Brain microvascular endothelial cell (primary cell): ENCODE results near the gene PRRT4.

Source experiments
- DNase-seq: peaks from one replicate; pipeline ENCODE4 v3.0.0-alpha.2; 2020
- H3K27ac ChIP-seq: fragments of 250-450 bp; sonication (Bioruptor Pico); 2 replicates; pipeline ENCODE4 v1.5.1; 2020; ENCODE audit warnings: mild to moderate bottlenecking, moderate library complexity
- H3K27me3 ChIP-seq: fragments of 250-450 bp; sonication (Bioruptor Pico); replicated peaks from 2 replicates; pipeline ENCODE4 v1.5.1; 2020; ENCODE audit warnings: mild to moderate bottlenecking
- H3K36me3 ChIP-seq: fragments of 250-450 bp; sonication (Bioruptor Pico); replicated peaks from 2 replicates; pipeline ENCODE4 v1.5.1; 2020; ENCODE audit warnings: mild to moderate bottlenecking
- H3K4me3 ChIP-seq: 2 replicates; pipeline ENCODE4 v1.5.1; 2011; ENCODE audit warnings: low read depth, mild to moderate bottlenecking, control low read depth, low read length, moderate library complexity
- in situ Hi-C: cut with HindIII; loops from 2 replicates; pipeline ENCODE4 v1.10.0; 2017; ENCODE audit warnings: low sequenced_read_pairs, low pct_ligation_motif_present
- TF ChIP-seq, protein P1 (sequence below): IDR thresholded peaks from 2 replicates; pipeline ENCODE4 v1.5.1; 2011; ENCODE audit warnings: low read depth, mild to moderate bottlenecking, moderate library complexity, low read length, control low read depth, inconsistent platforms; ENCODE audit errors: missing control alignments

PRRT4 gene

DNA sequence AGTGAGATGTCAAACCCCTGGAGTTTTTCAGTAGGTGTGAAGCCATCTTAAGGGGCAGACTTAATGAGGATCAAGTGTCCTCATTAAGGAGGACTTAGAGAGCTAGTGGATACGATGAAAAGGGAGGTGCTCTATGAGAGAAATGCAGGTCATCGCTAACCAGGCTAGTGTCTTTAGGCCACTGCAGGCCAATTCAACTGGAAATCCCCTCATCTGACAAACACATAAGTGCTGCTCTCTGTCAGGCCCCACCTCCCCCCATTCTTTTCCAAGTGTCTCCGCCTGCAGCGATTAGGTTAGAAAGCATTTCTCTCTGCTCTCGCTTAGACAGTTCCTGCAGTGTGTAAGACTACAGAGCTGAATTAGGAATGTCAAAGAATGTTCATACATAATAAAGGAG is 51.5 kb downstream of the PRRT4 start:
- peaks cover 66% of the 10 kb centered on the region for H3K36me3 ChIP-seq
- no peak for DNase-seq
- no peak overlapping the region for H3K4me3 ChIP-seq
- H3K27me3 ChIP-seq: no peaks in the 10 kb centered on the region
- TF ChIP-seq, protein P1, sequence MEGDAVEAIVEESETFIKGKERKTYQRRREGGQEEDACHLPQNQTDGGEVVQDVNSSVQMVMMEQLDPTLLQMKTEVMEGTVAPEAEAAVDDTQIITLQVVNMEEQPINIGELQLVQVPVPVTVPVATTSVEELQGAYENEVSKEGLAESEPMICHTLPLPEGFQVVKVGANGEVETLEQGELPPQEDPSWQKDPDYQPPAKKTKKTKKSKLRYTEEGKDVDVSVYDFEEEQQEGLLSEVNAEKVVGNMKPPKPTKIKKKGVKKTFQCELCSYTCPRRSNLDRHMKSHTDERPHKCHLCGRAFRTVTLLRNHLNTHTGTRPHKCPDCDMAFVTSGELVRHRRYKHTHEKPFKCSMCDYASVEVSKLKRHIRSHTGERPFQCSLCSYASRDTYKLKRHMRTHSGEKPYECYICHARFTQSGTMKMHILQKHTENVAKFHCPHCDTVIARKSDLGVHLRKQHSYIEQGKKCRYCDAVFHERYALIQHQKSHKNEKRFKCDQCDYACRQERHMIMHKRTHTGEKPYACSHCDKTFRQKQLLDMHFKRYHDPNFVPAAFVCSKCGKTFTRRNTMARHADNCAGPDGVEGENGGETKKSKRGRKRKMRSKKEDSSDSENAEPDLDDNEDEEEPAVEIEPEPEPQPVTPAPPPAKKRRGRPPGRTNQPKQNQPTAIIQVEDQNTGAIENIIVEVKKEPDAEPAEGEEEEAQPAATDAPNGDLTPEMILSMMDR: no peak
- in situ Hi-C loops: no loop called here
- H3K27ac ChIP-seq: no peak overlapping the region

- peaks cover 62% of the 10 kb centered on the region for H3K36me3 ChIP-seq
- H3K27ac ChIP-seq: no peak overlapping the region
- TF ChIP-seq, protein P1: no peak
- in situ Hi-C loops: no loop called here
- no peak overlapping the region for H3K4me3 ChIP-seq
- H3K27me3 ChIP-seq: no peaks in the 10 kb centered on the region
- DNase-seq: no peak
Measured at GRCh38 chr7:128309124-128309523, 52.4 kb downstream of the PRRT4 start.

GRCh38 chr7:128307061-128307460 is 54.4 kb downstream of the PRRT4 start:
- DNase-seq: no peak
- TF ChIP-seq, protein P1: no peak
- peaks cover 51% of the 10 kb centered on the region for H3K36me3 ChIP-seq

DNA sequence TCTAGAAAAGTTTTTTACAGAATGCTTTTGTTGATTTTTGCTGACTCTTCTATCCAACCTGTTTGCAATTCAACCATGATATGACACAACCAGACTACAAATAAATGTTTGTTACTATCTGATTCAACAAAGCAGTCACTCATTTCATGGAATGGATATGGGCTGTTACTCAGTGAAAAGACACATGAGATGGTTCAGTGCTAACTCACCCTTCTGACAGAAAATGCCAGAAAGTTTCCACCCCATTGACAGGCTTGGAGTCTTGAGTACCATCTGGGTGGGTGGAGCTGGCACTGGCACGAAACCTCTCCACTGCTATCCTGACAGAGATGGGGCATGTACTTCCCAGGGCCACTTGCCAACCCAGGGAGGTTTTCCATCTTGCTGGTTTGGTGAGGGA is 57.3 kb downstream of the PRRT4 start:
- in situ Hi-C loops: no loop called here
- Histone ChIP-seq H3K27ac (no peak overlapping the region), H3K36me3 (peaks cover 29% of the 10 kb centered on the region)

More at GRCh38 chr7:128307061-128307460, 54.4 kb downstream of the PRRT4 start:
- Histone ChIP-seq H3K4me3 (no peak overlapping the region), H3K27me3 (no peaks in the 10 kb centered on the region), H3K27ac (no peak overlapping the region)
- in situ Hi-C loops: no loop called here

DNA sequence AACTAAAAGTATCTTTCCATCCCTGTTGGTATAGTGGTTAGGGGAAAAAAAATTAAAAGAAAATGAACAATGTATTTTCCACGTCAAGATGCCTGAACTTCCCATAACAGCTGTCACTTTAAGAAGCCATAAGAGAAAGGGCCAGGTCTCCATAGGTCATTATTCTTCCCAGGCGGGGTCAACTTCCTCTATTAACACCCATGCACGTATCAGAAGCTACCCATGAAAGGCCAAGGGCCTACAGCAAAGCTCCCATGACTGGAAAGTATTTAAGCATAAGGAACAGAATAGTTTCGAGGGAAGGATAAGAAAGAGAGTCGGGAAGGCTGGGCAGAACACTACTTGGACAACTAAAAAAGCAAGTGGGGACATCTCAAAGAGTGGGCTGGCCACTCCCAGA is 57.8 kb downstream of the PRRT4 start:
- Histone ChIP-seq H3K36me3 (peaks cover 26% of the 10 kb centered on the region), H3K4me3 (no peak overlapping the region), H3K27ac (no peak overlapping the region), H3K27me3 (no peaks in the 10 kb centered on the region)
- no peak for DNase-seq
- TF ChIP-seq, protein P1: no peak
- in situ Hi-C loops: no loop called here

More for the DNA sequence above, 57.3 kb downstream of the PRRT4 start:
- no peak for DNase-seq
- TF ChIP-seq, protein P1: no peak
- Histone ChIP-seq H3K4me3 (no peak overlapping the region), H3K27me3 (no peaks in the 10 kb centered on the region)

GRCh38 chr7:128303133-128303532 is 58.4 kb downstream of the PRRT4 start:
- TF ChIP-seq, protein P1: no peak
- in situ Hi-C loops: no loop called here
- no peak overlapping the region for H3K4me3 ChIP-seq
- peaks cover 26% of the 10 kb centered on the region for H3K36me3 ChIP-seq
- H3K27ac ChIP-seq: no peak overlapping the region
- no peaks in the 10 kb centered on the region for H3K27me3 ChIP-seq
- no peak for DNase-seq
